ENCODE measurements around the gene LVRN.

Gene LVRN

GRCh38 chr5:116032991-116033390, 70.7 kb downstream of the LVRN start:
- DNase-seq: no peak

- DNase-seq: no peak
Observed at GRCh38 chr5:116035123-116035522, 72.8 kb downstream of the LVRN start.

- no peak for DNase-seq
Observed at GRCh38 chr5:116037236-116037822, 75.1 kb downstream of the LVRN start.

GRCh38 chr5:116038817-116039216, 76.5 kb downstream of the LVRN start:
- no peak for DNase-seq

- DNase-seq: no peak
Observed at GRCh38 chr5:116042375-116042774, 80.1 kb downstream of the LVRN start.

GRCh38 chr5:116044073-116044472, 81.8 kb downstream of the LVRN start:
- no peak for DNase-seq

- no peak for DNase-seq
Observed at GRCh38 chr5:116045821-116046220, 83.5 kb downstream of the LVRN start.

GRCh38 chr5:116046261-116046660, 84.0 kb downstream of the LVRN start:
- DNase-seq: no peak

GRCh38 chr5:116046823-116047222, 84.5 kb downstream of the LVRN start:
- no peak for DNase-seq

GRCh38 chr5:116058346-116058936, 96.2 kb downstream of the LVRN start:
- DNase-seq: no peak

- no peak for DNase-seq
Observed at GRCh38 chr5:116062352-116062751, 100.1 kb downstream of the LVRN start.

GRCh38 chr5:116063950-116064349, 101.7 kb downstream of the LVRN start:
- DNase-seq: no peak

- DNase-seq: peak; percentile 15 to 43
Observed at GRCh38 chr5:116068028-116068632, 105.9 kb downstream of the LVRN start.

- DNase-seq: no peak
Observed at GRCh38 chr5:116071211-116071610, 108.9 kb downstream of the LVRN start.

GRCh38 chr5:116075191-116075831, 113.0 kb downstream of the LVRN start:
- DNase-seq: no peak

GRCh38 chr5:116076496-116076895, 114.2 kb downstream of the LVRN start:
- DNase-seq: no peak
